ENCODE data around the gene EPAS1. TPM values are rescaled to one million over a fixed set of nuclear protein-coding genes. Genes with fewer than 3 reads are reported as not detected.

EPAS1 gene
- total RNA-seq, 3 donors from 2014 or later, result 92.5 to 274 (median 229) TPM

DNA sequence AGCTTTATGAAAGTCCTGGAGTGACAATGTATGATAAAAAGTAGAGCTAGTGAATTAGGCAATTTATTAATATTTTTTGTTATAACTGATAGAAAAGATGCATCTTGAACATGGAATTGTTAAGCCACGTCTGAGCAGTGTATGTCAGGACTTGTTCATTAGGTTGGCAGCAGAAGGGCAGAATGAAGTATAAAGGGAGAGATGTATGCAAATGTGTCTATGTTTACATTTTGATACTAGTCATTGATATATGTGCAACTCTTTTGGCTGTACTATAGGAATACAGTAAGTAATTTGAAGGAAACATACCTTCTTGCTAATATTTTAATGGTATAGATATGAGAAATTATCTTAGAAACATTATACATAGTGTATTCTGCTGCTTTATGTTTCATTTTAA is 133.2 kb downstream of the EPAS1 start:
- Histone ChIP-seq H3K27ac (no peak overlapping the region), H3K9me3 (no peaks in the 10 kb centered on the region), H3K4me3 (no peak overlapping the region), H3K4me1 (no peaks in the 10 kb centered on the region), H3K27me3 (no peaks in the 10 kb centered on the region), H3K36me3 (no peaks in the 10 kb centered on the region)
- intact Hi-C loops (cut with DNase I; ENCODE audit: low total_unique reads), result no loop called here
- TF ChIP-seq POLR2A (IDR thresholded peaks at IDR 0.05) (no peak), POLR2AphosphoS5 (IDR thresholded peaks at IDR 0.05) (no peak)
- TF ChIP-seq, protein P1, sequence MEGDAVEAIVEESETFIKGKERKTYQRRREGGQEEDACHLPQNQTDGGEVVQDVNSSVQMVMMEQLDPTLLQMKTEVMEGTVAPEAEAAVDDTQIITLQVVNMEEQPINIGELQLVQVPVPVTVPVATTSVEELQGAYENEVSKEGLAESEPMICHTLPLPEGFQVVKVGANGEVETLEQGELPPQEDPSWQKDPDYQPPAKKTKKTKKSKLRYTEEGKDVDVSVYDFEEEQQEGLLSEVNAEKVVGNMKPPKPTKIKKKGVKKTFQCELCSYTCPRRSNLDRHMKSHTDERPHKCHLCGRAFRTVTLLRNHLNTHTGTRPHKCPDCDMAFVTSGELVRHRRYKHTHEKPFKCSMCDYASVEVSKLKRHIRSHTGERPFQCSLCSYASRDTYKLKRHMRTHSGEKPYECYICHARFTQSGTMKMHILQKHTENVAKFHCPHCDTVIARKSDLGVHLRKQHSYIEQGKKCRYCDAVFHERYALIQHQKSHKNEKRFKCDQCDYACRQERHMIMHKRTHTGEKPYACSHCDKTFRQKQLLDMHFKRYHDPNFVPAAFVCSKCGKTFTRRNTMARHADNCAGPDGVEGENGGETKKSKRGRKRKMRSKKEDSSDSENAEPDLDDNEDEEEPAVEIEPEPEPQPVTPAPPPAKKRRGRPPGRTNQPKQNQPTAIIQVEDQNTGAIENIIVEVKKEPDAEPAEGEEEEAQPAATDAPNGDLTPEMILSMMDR (IDR thresholded peaks at IDR 0.05), result no peak
- DNase-seq (ENCODE audit: low spot score in 2 of 2), result no peak

DNA sequence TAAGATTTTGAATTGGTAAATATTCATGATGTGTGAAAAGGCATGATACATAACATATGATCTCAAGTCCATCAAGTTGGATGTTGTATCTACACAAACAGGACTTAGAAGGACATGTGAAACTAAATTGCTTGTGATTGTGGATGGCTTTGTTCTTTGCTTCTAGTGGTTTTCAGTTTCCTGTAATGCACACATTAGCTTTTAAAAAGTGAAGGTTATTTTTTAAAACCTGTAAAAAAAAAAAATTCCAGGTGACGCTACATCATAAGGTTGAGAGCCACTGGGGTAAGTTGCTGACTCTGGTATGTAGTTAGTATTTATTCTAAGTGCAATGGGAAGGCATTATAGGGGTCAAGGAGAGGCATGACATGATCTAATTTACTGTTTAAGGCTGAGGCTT is 133.8 kb downstream of the EPAS1 start:
- intact Hi-C loops (cut with DNase I; ENCODE audit: low total_unique reads), result no loop called here
- no peaks in the 10 kb centered on the region for H3K27me3 ChIP-seq
- H3K4me1 ChIP-seq, result no peaks in the 10 kb centered on the region
- no peaks in the 10 kb centered on the region for H3K9me3 ChIP-seq
- no peaks in the 10 kb centered on the region for H3K36me3 ChIP-seq
- TF ChIP-seq, protein P1 (IDR thresholded peaks at IDR 0.05), result no peak
- TF ChIP-seq POLR2A (IDR thresholded peaks at IDR 0.05), result no peak
- no peak for TF ChIP-seq POLR2AphosphoS5 (IDR thresholded peaks at IDR 0.05)
- no peak overlapping the region for H3K27ac ChIP-seq
- no peak for DNase-seq (ENCODE audit: low spot score in 2 of 2)
- H3K4me3 ChIP-seq, result no peak overlapping the region

DNA sequence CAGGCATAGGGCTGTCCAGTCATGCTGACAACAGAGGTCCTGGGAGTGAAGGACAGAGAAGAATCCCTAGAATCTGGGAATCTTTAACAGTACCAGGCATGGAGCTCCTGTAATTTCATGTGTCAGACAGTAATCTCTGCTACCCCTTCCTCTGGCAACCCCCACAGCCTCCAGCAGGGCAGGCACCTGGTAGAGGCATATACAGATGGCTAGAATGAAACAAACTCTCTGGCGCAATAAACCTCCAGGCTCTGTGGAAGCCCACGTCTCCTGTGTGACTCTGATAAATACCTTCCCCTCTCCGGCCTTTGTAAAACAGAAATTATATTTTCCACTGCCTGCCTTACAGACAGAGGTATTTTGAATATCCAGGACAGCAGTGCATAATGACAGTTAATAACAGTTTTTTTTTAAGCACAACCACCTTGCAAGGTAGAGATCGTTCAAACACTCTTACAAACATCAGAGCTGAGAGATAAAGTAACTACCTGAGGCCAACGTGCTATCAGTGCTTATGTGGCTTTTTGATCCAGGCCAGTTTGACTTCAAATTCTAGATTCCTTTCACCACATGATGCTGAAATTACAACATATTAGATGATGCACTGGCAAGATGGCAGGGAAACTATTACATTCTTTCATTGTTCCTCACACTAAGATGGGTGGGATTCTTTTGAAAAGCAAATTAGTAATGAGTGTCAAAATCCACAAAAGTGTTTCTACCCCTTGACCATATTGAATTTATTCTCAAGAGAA is 134.5 kb downstream of the EPAS1 start:
- H3K27ac ChIP-seq, result no peak overlapping the region
- H3K9me3 ChIP-seq, result no peaks in the 10 kb centered on the region
- H3K36me3 ChIP-seq, result no peaks in the 10 kb centered on the region
- intact Hi-C loops (cut with DNase I; ENCODE audit: low total_unique reads), result no loop called here
- TF ChIP-seq, protein P1 (IDR thresholded peaks at IDR 0.05), result no peak
- TF ChIP-seq POLR2A (IDR thresholded peaks at IDR 0.05) (no peak), POLR2AphosphoS5 (IDR thresholded peaks at IDR 0.05) (no peak)
- no peak overlapping the region for H3K4me3 ChIP-seq
- no peaks in the 10 kb centered on the region for H3K27me3 ChIP-seq
- no peak for DNase-seq (ENCODE audit: low spot score in 2 of 2)
- H3K4me1 ChIP-seq, result no peaks in the 10 kb centered on the region

DNA sequence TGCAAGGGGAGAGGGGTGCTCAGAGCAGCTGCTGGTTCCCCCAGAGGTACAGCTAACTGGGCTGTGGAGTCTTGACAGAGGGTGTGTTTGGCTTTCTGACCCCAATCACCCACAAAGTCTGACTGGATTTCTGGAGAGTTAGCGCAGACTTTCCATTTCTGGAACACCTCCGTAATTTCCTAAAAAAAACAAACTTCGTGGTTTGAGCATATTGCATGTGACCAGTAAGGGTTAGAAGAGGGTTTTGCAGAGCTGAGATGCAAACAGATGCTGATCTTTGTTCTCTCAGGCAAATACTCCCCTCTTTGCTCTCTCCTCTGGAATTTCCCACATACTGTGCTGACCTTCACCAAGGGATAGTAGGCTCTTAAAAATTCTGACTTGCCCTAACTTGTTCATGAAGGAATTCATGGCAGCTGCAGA is 137.7 kb downstream of the EPAS1 start:
- Histone ChIP-seq H3K27me3 (no peaks in the 10 kb centered on the region), H3K9me3 (no peaks in the 10 kb centered on the region), H3K36me3 (no peaks in the 10 kb centered on the region), H3K4me1 (no peaks in the 10 kb centered on the region), H3K27ac (peak overlapping the region; percentile 26 to 36), H3K4me3 (no peak overlapping the region)
- intact Hi-C loops (cut with DNase I; ENCODE audit: low total_unique reads), result no loop called here
- TF ChIP-seq, protein P1 (IDR thresholded peaks at IDR 0.05), result no peak
- TF ChIP-seq POLR2AphosphoS5 (IDR thresholded peaks at IDR 0.05) (no peak), POLR2A (IDR thresholded peaks at IDR 0.05) (no peak)
- DNase-seq (ENCODE audit: low spot score in 2 of 2), result no peak

DNA sequence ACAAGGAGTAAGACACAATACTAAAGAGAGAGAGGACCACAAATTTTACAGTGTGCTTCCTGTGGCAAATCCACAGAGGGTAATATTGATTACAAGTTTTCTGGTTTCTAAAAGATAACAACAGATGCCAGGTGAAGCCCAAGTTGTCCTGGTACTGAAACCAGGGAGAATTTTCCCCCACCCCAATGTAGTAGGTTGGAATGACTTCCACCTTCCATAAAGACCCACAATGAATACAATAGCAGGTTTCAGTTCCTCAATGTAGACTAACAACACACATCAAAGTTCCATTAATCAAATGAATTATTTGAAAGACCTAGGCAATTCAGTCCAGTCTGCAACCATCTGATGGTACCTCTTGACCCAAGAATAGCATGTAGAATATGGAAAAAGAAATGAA is 138.1 kb downstream of the EPAS1 start:
- intact Hi-C loops (cut with DNase I; ENCODE audit: low total_unique reads), result no loop called here
- H3K9me3 ChIP-seq, result no peaks in the 10 kb centered on the region
- no peak for DNase-seq (ENCODE audit: low spot score in 2 of 2)
- no peak for TF ChIP-seq POLR2AphosphoS5 (IDR thresholded peaks at IDR 0.05)
- TF ChIP-seq, protein P1 (IDR thresholded peaks at IDR 0.05), result no peak
- no peak for TF ChIP-seq POLR2A (IDR thresholded peaks at IDR 0.05)
- H3K36me3 ChIP-seq, result no peaks in the 10 kb centered on the region
- no peaks in the 10 kb centered on the region for H3K4me1 ChIP-seq
- no peaks in the 10 kb centered on the region for H3K27me3 ChIP-seq
- H3K4me3 ChIP-seq, result no peak overlapping the region
- peak overlapping the region; percentile 26 to 55 for H3K27ac ChIP-seq

Measured in breast epithelium (tissue), 4 donors.